Gastrocnemius medialis (tissue), 4 donors: Measurements from ENCODE around the gene PRIMPOL. TPM values are rescaled to one million over a fixed set of nuclear protein-coding genes. Genes with fewer than 3 reads are reported as not detected.
"Not testable (repeated sequence)": the region's sequence is repeated elsewhere in the genome, so short reads cannot be mapped to it uniquely, and the experiment has no call there.

Experiments
- ATAC-seq, 2 donors: fragments of 150-250 bp; one replicate each; pipeline ENCODE4 v1.9.1; 2016
- DNase-seq, 2 donors: peaks; one replicate each; pipeline ENCODE4 v3.0.0-alpha.2; 2019
- H3K27ac ChIP-seq, 4 donors: fragments of 200-600 bp; sonication (generic); 1 replicate in 1 of 4; 2 replicates in 3 of 4; pipeline ENCODE4 v1.5.1; 2016 to 2018; ENCODE audit warnings: mild to moderate bottlenecking in 2 of 4, moderate library complexity in 1 of 4
- H3K27me3 ChIP-seq, 3 donors: fragments of 200-600 bp; sonication (generic) in 2 of 3; 1 replicate in 1 of 3; 2 replicates in 2 of 3; pipeline versions ENCODE4 v1.5.1 to v1.6.0; 2016 to 2019; ENCODE audit warnings: mild to moderate bottlenecking in 1 of 3, moderate library complexity in 1 of 3
- H3K36me3 ChIP-seq, 2 donors: fragments of 200-600 bp; sonication (generic) in 1 of 2; one replicate each; pipeline ENCODE4 v1.5.1; 2017 to 2018
- H3K4me1 ChIP-seq, 2 donors: fragments of 200-600 bp; sonication (generic) in 1 of 2; one replicate each; pipeline ENCODE4 v1.5.1; 2016 to 2017; ENCODE audit warnings: mild to moderate bottlenecking in 2 of 2
- H3K4me3 ChIP-seq, 4 donors: fragments of 200-600 bp; sonication (generic) in 3 of 4; 1 replicate in 1 of 4; 2 replicates in 3 of 4; pipeline ENCODE4 v1.5.1; 2016 to 2019; ENCODE audit warnings: mild to moderate bottlenecking in 2 of 4
- H3K9me3 ChIP-seq, 3 donors: fragments of 200-600 bp; sonication (generic) in 2 of 3; 1 replicate in 1 of 3; 2 replicates in 2 of 3; pipeline ENCODE4 v1.5.1; 2016 to 2019
- CTCF ChIP-seq, 5 experiments: fragments of 450-650 bp in 3 of 5; fragments of 200-600 bp in 2 of 5; sonication (generic) in 2 of 5; IDR thresholded peaks in 4 of 5; conservative IDR thresholded peaks in 1 of 5; 1 replicate in 4 of 5; 2 replicates in 1 of 5; pipeline ENCODE4 v1.5.1; 2016 to 2019; ENCODE audit warnings: antibody characterized with exemption in 5 of 5, mild to moderate bottlenecking in 3 of 5, moderate library complexity in 3 of 5
- POLR2A ChIP-seq, 2 donors: fragments of 450-650 bp; IDR thresholded peaks; one replicate each; pipeline ENCODE4 v1.6.1; 2017; ENCODE audit warnings: antibody characterized with exemption in 2 of 2, mild to moderate bottlenecking in 2 of 2, moderate library complexity in 2 of 2
- in situ Hi-C, 4 donors: fragments of 200-750 bp; cut with MboI; loops; one replicate each; pipeline versions ENCODE4 v1.15.0 to v1.8.0; 2017; ENCODE audit warnings: low sequenced_read_pairs in 4 of 4
- intact Hi-C: fragments of 100-400 bp; cut with DNase I; formaldehyde crosslinking; loops from one replicate; pipeline ENCODE4 v1.15.1; 2023; ENCODE audit warnings: low total_unique reads
- total RNA-seq, 4 donors: library from RNA; depleted of rRNA; stranded (reverse); fragments of >200 nt; gene quantifications; one replicate each; pipeline versions ENCODE4 v1.1.0 to v1.2.3, GENCODE V29; 2016

Gene PRIMPOL
- total RNA-seq, 4 donors from 2014 or later = 5.9 to 11.1 (median 10.7) TPM

- Histone ChIP-seq H3K27ac (no peak overlapping the region), H3K4me3 (no peak overlapping the region), H3K9me3 (no peaks in the 10 kb centered on the region), H3K4me1 (no peaks in the 10 kb centered on the region), H3K36me3 (no peaks in the 10 kb centered on the region), H3K27me3 (no peaks in the 10 kb centered on the region)
- DNase-seq = no peak
- intact Hi-C loops (no loop called here), in situ Hi-C loops (no loop called here)
- TF ChIP-seq CTCF (IDR thresholded peaks at IDR 0.05 in 4 of 5, conservative IDR thresholded peaks at IDR 0.05 in 1 of 5) (no peak), POLR2A (IDR thresholded peaks at IDR 0.05) (no peak)
- no peak for ATAC-seq
These were observed 36.1 kb upstream of the PRIMPOL start for GRCh38 chr4:184613405-184613804.

GRCh38 chr4:184614509-184614908, 35.0 kb upstream of the PRIMPOL start:
- intact Hi-C loops = no loop called here
- ATAC-seq (no peak), DNase-seq (no peak)
- no peaks in the 10 kb centered on the region for H3K9me3 ChIP-seq
- in situ Hi-C loops = no loop called here
- H3K27ac ChIP-seq = no peak overlapping the region
- no peaks in the 10 kb centered on the region for H3K27me3 ChIP-seq
- H3K4me1 ChIP-seq = no peaks in the 10 kb centered on the region
- H3K36me3 ChIP-seq = no peaks in the 10 kb centered on the region
- H3K4me3 ChIP-seq = no peak overlapping the region
- TF ChIP-seq CTCF (IDR thresholded peaks at IDR 0.05 in 4 of 5, conservative IDR thresholded peaks at IDR 0.05 in 1 of 5) (no peak), POLR2A (IDR thresholded peaks at IDR 0.05) (no peak)

GRCh38 chr4:184616168-184616567, 33.4 kb upstream of the PRIMPOL start:
- H3K4me3 ChIP-seq, DNase-seq, intact Hi-C loops, ATAC-seq, in situ Hi-C loops, H3K9me3 ChIP-seq, H3K27me3 ChIP-seq, H3K36me3 ChIP-seq, H3K27ac ChIP-seq, H3K4me1 ChIP-seq: not testable (repeated sequence)

GRCh38 chr4:184616633-184617551, 32.6 kb upstream of the PRIMPOL start:
- Histone ChIP-seq H3K36me3 (no peaks in the 10 kb centered on the region), H3K4me1 (no peaks in the 10 kb centered on the region), H3K27me3 (no peaks in the 10 kb centered on the region), H3K9me3 (no peaks in the 10 kb centered on the region), H3K4me3 (no peak overlapping the region), H3K27ac (no peak overlapping the region)
- TF ChIP-seq POLR2A (IDR thresholded peaks at IDR 0.05) (no peak), CTCF (IDR thresholded peaks at IDR 0.05 in 4 of 5, conservative IDR thresholded peaks at IDR 0.05 in 1 of 5) (no peak)
- DNase-seq = no peak
- intact Hi-C loops (no loop called here), in situ Hi-C loops (no loop called here)
- no peak for ATAC-seq

- H3K4me3 ChIP-seq = no peak overlapping the region
- H3K27ac ChIP-seq = no peak overlapping the region
- TF ChIP-seq POLR2A (IDR thresholded peaks at IDR 0.05) (no peak), CTCF (IDR thresholded peaks at IDR 0.05 in 4 of 5, conservative IDR thresholded peaks at IDR 0.05 in 1 of 5) (no peak)
- no peak for ATAC-seq
- no peak for DNase-seq
- no peaks in the 10 kb centered on the region for H3K9me3 ChIP-seq
- no peaks in the 10 kb centered on the region for H3K36me3 ChIP-seq
- intact Hi-C loops = no loop called here
- in situ Hi-C loops = no loop called here
- no peaks in the 10 kb centered on the region for H3K4me1 ChIP-seq
- no peaks in the 10 kb centered on the region for H3K27me3 ChIP-seq
These were observed 31.8 kb upstream of the PRIMPOL start for GRCh38 chr4:184617600-184618196.
